ENCODE data around the gene VPS16.

DNA sequence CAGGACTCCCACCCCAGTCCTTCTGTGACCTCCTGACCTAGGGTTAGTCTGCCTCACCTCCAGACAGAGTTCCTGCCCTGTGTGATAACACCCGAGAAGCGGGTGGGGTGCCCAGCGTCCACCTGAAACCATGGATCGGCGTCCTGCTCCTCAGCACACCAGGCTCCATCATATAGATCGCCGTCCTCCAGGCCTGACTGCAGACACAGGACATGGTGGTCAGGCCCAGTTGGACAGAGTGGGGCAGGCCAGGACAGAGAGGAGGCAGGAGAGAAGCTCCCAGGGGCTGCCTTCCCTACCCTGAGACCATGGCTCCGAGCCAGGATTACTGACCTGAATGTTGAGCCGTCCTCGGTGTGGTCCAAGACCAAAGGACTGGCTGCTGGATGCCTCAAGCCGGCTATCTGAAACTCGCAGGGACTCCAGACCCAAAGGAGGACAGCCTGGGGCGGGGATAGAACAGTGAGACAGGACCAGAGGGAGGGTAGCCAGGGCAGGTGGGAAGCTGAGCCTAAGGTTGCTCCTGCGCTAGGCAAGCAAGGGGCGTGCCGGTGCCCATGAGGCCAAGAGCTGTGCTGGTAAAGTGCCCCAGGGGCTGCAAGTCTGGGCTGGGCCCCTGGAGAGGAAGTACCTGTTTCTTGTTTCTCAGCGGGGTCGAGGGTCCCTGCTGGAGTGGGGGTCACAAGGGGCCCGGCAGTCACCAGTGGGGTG is 42.3 kb upstream of the VPS16 start:
- TF ChIP-seq POLR2A (IDR thresholded peaks at IDR 0.05) (no peak), EP300 (IDR thresholded peaks at IDR 0.05) (no peak)
- TF ChIP-seq, protein P1, sequence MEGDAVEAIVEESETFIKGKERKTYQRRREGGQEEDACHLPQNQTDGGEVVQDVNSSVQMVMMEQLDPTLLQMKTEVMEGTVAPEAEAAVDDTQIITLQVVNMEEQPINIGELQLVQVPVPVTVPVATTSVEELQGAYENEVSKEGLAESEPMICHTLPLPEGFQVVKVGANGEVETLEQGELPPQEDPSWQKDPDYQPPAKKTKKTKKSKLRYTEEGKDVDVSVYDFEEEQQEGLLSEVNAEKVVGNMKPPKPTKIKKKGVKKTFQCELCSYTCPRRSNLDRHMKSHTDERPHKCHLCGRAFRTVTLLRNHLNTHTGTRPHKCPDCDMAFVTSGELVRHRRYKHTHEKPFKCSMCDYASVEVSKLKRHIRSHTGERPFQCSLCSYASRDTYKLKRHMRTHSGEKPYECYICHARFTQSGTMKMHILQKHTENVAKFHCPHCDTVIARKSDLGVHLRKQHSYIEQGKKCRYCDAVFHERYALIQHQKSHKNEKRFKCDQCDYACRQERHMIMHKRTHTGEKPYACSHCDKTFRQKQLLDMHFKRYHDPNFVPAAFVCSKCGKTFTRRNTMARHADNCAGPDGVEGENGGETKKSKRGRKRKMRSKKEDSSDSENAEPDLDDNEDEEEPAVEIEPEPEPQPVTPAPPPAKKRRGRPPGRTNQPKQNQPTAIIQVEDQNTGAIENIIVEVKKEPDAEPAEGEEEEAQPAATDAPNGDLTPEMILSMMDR (IDR thresholded peaks at IDR 0.05), result no peak

Data from suprapubic skin (tissue), 3 donors.